ENCODE measurements around the gene RBM43.

The RBM43 gene

GRCh38 chr2:151258121-151258520 is 3.5 kb downstream of the RBM43 start:
- DNase-seq (ENCODE audit: low spot score) = no peak

GRCh38 chr2:151252646-151253045 is 9.0 kb downstream of the RBM43 start:
- no peak for TF ChIP-seq CTCF (IDR thresholded peaks at IDR 0.05; ENCODE audit: extremely low read depth, missing control alignments)
- DNase-seq (ENCODE audit: low spot score) = no peak

More at GRCh38 chr2:151258121-151258520, 3.5 kb downstream of the RBM43 start:
- TF ChIP-seq CTCF (IDR thresholded peaks at IDR 0.05; ENCODE audit: extremely low read depth, missing control alignments) = no peak

- TF ChIP-seq CTCF (IDR thresholded peaks at IDR 0.05; ENCODE audit: extremely low read depth, missing control alignments) = no peak
- DNase-seq (ENCODE audit: low spot score) = no peak
Observed at GRCh38 chr2:151251012-151251411, 10.7 kb downstream of the RBM43 start.

- no peak for TF ChIP-seq CTCF (IDR thresholded peaks at IDR 0.05; ENCODE audit: extremely low read depth, missing control alignments)
- DNase-seq (ENCODE audit: low spot score) = no peak
Observed at GRCh38 chr2:151247432-151247831, 14.2 kb downstream of the RBM43 start.

- no peak for TF ChIP-seq CTCF (IDR thresholded peaks at IDR 0.05; ENCODE audit: extremely low read depth, missing control alignments)
- DNase-seq (ENCODE audit: low spot score) = no peak
Observed at GRCh38 chr2:151246152-151246551, 15.5 kb downstream of the RBM43 start.

GRCh38 chr2:151243468-151243867 is 18.2 kb downstream of the RBM43 start:
- no peak for DNase-seq (ENCODE audit: low spot score)

GRCh38 chr2:151241224-151241623 is 20.4 kb downstream of the RBM43 start:
- no peak for DNase-seq (ENCODE audit: low spot score)
- TF ChIP-seq CTCF (IDR thresholded peaks at IDR 0.05; ENCODE audit: extremely low read depth, missing control alignments) = no peak

More at GRCh38 chr2:151243468-151243867, 18.2 kb downstream of the RBM43 start:
- TF ChIP-seq CTCF (IDR thresholded peaks at IDR 0.05; ENCODE audit: extremely low read depth, missing control alignments) = no peak

Data from GM20000 (cell line).